ENCODE measurements around the gene MRPL1. TPM values are rescaled to one million over a fixed set of nuclear protein-coding genes. Genes with fewer than 3 reads are reported as not detected.

MRPL1 gene
- total and polyA plus RNA-seq, 8 donors = 8.0 to 27.7 (median 13.1) TPM

DNA sequence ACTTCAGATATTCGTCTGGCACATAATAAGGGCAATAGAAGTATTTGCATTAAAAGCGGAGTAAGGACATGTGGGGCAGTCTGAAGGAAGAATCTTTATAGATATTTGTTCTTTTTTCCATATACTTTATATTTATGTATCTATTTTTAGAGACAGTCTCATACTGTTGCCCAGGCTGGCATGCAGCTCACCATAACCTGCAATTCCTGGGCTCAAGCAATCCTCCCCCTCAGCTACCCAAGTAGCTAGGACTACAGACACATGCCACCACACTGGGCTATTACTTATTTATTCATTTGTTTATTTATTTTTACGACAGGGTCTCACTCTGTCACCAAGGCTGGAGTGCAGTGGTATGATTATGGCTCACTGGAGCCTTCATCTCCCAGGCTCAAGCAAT lies 16.7 kb upstream of the MRPL1 start:
- no peak for ATAC-seq
- Histone ChIP-seq H3K27me3 (no peaks in the 10 kb centered on the region), H3K4me1 (no peaks in the 10 kb centered on the region), H3K4me3 (no peak overlapping the region), H3K27ac (no peak overlapping the region), H3K36me3 (no peaks in the 10 kb centered on the region), H3K9me3 (no peaks in the 10 kb centered on the region)
- no peak for TF ChIP-seq CTCF (IDR thresholded peaks at IDR 0.05)
- FAIRE-seq = no peak
- WGBS, 2 donors = 79 to 81% methylated on average over 3 of the region's 3 CpGs
- no peak for DNase-seq
- intact Hi-C loops (cut with DNase I) = no loop called here

DNA sequence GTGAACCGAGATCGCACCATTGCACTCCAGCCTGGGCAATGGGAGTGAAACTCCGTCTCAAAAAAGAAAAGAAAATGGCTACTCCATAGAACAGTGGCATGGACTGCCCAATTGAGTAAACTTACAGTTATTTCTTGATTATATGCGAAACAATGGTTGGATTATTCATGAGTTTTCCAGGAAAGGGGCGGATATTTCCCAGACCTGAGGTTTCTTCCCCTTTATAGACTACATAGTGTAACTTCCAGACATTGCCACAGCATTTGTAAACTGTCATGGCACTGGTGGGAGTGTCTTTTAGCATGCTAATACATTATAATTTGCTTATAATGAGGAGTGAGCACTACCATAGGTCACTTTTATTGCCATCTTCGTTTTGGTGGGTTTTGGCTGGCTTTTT lies 14.1 kb upstream of the MRPL1 start:
- 86 to 93% methylated on average over 6 of the region's 6 CpGs for WGBS, 2 donors
- ATAC-seq (no peak), FAIRE-seq (no peak), DNase-seq (no peak)
- H3K9me3 ChIP-seq = no peaks in the 10 kb centered on the region
- intact Hi-C loops (cut with DNase I) = no loop called here
- no peak overlapping the region for H3K4me3 ChIP-seq
- no peaks in the 10 kb centered on the region for H3K4me1 ChIP-seq
- no peaks in the 10 kb centered on the region for H3K36me3 ChIP-seq
- H3K27me3 ChIP-seq = no peaks in the 10 kb centered on the region
- TF ChIP-seq CTCF (IDR thresholded peaks at IDR 0.05) = no peak
- H3K27ac ChIP-seq = no peak overlapping the region

DNA sequence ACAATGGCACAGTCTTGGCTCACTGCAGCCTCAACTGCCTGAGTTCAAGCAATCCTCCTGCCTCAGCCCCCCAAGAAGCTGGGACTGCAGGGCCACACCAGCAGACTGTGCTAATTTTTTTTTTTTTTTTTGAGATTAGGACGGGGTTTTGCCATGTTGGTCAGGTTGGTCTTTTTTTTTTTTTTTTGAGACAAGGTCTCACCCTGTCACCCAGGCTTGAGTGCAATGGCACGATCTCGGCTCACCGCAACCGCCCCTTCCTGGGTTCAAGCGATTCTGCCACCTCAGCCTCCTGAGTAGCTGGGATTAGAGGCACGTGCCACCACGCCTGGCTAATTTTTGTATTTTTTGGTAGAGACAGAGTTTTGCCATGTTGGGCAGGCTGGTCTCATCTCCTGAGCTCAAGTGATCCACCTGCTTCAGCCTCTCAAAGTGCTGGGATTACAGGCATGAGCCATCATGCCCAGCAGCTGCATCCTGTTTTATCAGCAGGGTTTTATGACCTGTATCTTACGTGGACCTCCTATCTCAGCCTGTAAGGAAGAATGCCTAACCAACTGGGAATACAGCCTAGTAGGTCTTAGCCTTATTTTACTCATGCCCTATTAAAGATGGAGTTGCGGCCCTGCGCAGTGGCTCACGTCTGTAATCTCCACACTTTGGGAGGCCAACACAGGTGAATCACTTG lies 13.2 kb upstream of the MRPL1 start:
- Histone ChIP-seq H3K27me3 (no peaks in the 10 kb centered on the region), H3K27ac (no peak overlapping the region), H3K4me3 (no peak overlapping the region), H3K36me3 (no peaks in the 10 kb centered on the region), H3K9me3 (no peaks in the 10 kb centered on the region), H3K4me1 (no peaks in the 10 kb centered on the region)
- 83 to 89% methylated on average over 12 of the region's 12 CpGs for WGBS, 2 donors
- no peak for TF ChIP-seq CTCF (IDR thresholded peaks at IDR 0.05)
- intact Hi-C loops (cut with DNase I) = no loop called here
- ATAC-seq = no peak
- DNase-seq = no peak
- FAIRE-seq = no peak

- WGBS, 2 donors = 56 to 70% methylated on average over 7 of the region's 7 CpGs
- intact Hi-C loops (cut with DNase I) = no loop called here
- no peaks in the 10 kb centered on the region for H3K27me3 ChIP-seq
- no peak for TF ChIP-seq CTCF (IDR thresholded peaks at IDR 0.05)
- no peaks in the 10 kb centered on the region for H3K4me1 ChIP-seq
- no peak overlapping the region for H3K27ac ChIP-seq
- FAIRE-seq = no peak
- H3K9me3 ChIP-seq = no peaks in the 10 kb centered on the region
- no peak for DNase-seq
- no peak overlapping the region for H3K4me3 ChIP-seq
- ATAC-seq = peak in 2 of 4 donors; percentile 42 to 54
- no peaks in the 10 kb centered on the region for H3K36me3 ChIP-seq
Observed at GRCh38 chr4:77852892-77853495, 9.6 kb upstream of the MRPL1 start.

- no peak overlapping the region for H3K4me3 ChIP-seq
- H3K36me3 ChIP-seq = no peaks in the 10 kb centered on the region
- no peak for TF ChIP-seq CTCF (IDR thresholded peaks at IDR 0.05)
- no peaks in the 10 kb centered on the region for H3K27me3 ChIP-seq
- intact Hi-C loops (cut with DNase I) = no loop called here
- DNase-seq (no peak), FAIRE-seq (no peak), ATAC-seq (no peak)
- 69 to 80% methylated on average over 7 of the region's 7 CpGs for WGBS, 2 donors
- no peaks in the 10 kb centered on the region for H3K9me3 ChIP-seq
- H3K4me1 ChIP-seq = no peaks in the 10 kb centered on the region
- peak overlapping the region in 1 of 4 donors; percentile 23 for H3K27ac ChIP-seq
Observed at GRCh38 chr4:77854431-77855111, 8.1 kb upstream of the MRPL1 start.
